SK-N-SH (cell line): Measurements from ENCODE around the gene DHRSX. TPM values are rescaled to one million over a fixed set of nuclear protein-coding genes. Genes with fewer than 3 reads are reported as not detected.

Source experiments
- CTCF ChIA-PET: fragments of 300-600, 350-600 bp; formaldehyde crosslinking; extraction: SDS; loops from one replicate; lab custom pipeline; 2021; lab: Yijun Ruan, JAX
- POLR2A ChIA-PET: fragments of 350-600 bp; sonication (Branson Sonifier 250); formaldehyde crosslinking; extraction: SDS; loops from one replicate; lab custom pipeline; 2020; ENCODE audit warnings: antibody characterized with exemption, inconsistent platforms; lab: Yijun Ruan, JAX
- DNase-seq: peaks from one replicate; pipeline ENCODE4 v3.0.0; 2012
- H2AFZ ChIP-seq: fragments of 200-600 bp; sonication (generic); 2 replicates; pipeline ENCODE4 v1.8.1; 2016; ENCODE audit warnings: antibody characterized with exemption, mild to moderate bottlenecking, low read depth
- H3F3A ChIP-seq: fragments of 200-600 bp; sonication (generic); replicated peaks from 2 replicates; pipeline ENCODE3; 2016; ENCODE audit warnings: antibody characterized with exemption, mild to moderate bottlenecking; ENCODE audit not compliant: insufficient read depth
- H3K27ac ChIP-seq, 2 experiments: fragments of 200-500 bp in 1 of 2; fragments of 200-600 bp in 1 of 2; sonication (Bioruptor generic) in 1 of 2; sonication (generic), shearing (Covaris generic) in 1 of 2; 2 replicates each; pipeline versions ENCODE4 v1.5.1 to v1.6.1; 2014 to 2016; ENCODE audit warnings: low read depth in 2 of 2, inconsistent platforms in 1 of 2, low read length in 1 of 2, mild to moderate bottlenecking in 1 of 2, mixed read lengths in 1 of 2
- H3K27me3 ChIP-seq: fragments of 200-600 bp; sonication (generic), shearing (Covaris generic); 2 replicates; pipeline ENCODE4 v1.6.1; 2016; ENCODE audit warnings: mixed run types; ENCODE audit not compliant: insufficient read depth
- H3K36me3 ChIP-seq, 2 experiments: fragments of 200-500 bp in 1 of 2; fragments of 200-600 bp in 1 of 2; sonication (Bioruptor generic) in 1 of 2; sonication (generic) in 1 of 2; replicated peaks in 1 of 2; 2 replicates each; pipeline versions ENCODE3 to v1.5.1; 2014 to 2016; ENCODE audit warnings: low read length in 1 of 2, mild to moderate bottlenecking in 1 of 2; ENCODE audit not compliant: insufficient read depth in 2 of 2, control insufficient read depth in 1 of 2
- H3K4me1 ChIP-seq, 2 experiments: fragments of 200-500 bp in 1 of 2; fragments of 200-600 bp in 1 of 2; sonication (Bioruptor generic) in 1 of 2; sonication (generic), shearing (Covaris generic) in 1 of 2; 2 replicates each; pipeline versions ENCODE4 v1.5.1 to v1.6.1; 2014 to 2016; ENCODE audit warnings: low read depth in 1 of 2, low read length in 1 of 2, mixed run types in 1 of 2; ENCODE audit not compliant: insufficient read depth in 2 of 2, control insufficient read depth in 1 of 2
- H3K4me2 ChIP-seq: fragments of 200-600 bp; sonication (generic), shearing (Covaris generic); 2 replicates; pipeline ENCODE4 v1.6.1; 2017; ENCODE audit warnings: mixed run types
- H3K4me3 ChIP-seq, 2 experiments: fragments of 200-500 bp in 1 of 2; fragments of 200-600 bp in 1 of 2; sonication (Bioruptor generic) in 1 of 2; sonication (generic), shearing (Covaris generic) in 1 of 2; 2 replicates each; pipeline versions ENCODE4 v1.5.1 to v1.8.1; 2014 to 2016; ENCODE audit warnings: low read depth in 2 of 2, inconsistent platforms in 1 of 2, low read length in 1 of 2, mild to moderate bottlenecking in 1 of 2, mixed read lengths in 1 of 2, moderate library complexity in 1 of 2
- H3K79me2 ChIP-seq: fragments of 200-600 bp; sonication (generic); 2 replicates; pipeline ENCODE4 v1.8.1; 2017; ENCODE audit warnings: mild to moderate bottlenecking; ENCODE audit not compliant: insufficient read depth
- H3K9ac ChIP-seq: fragments of 200-600 bp; sonication (generic); 2 replicates; pipeline ENCODE4 v1.6.1; 2017; ENCODE audit warnings: mixed run types
- H3K9me2 ChIP-seq: fragments of 200-600 bp; sonication (generic); 2 replicates; pipeline ENCODE4 v1.6.1; 2017; ENCODE audit warnings: mixed run types
- H3K9me3 ChIP-seq: fragments of 200-600 bp; sonication (generic); 2 replicates; pipeline ENCODE4 v1.6.1; 2017; ENCODE audit warnings: mixed run types, mild to moderate bottlenecking, moderate library complexity
- H4K20me1 ChIP-seq: fragments of 200-600 bp; sonication (generic); 2 replicates; pipeline ENCODE4 v1.6.1; 2017; ENCODE audit warnings: mild to moderate bottlenecking, mixed run types; ENCODE audit not compliant: insufficient read depth
- ELF1 ChIP-seq: IDR thresholded peaks from 2 replicates; pipeline ENCODE4 v1.4.0; 2012
- EP300 ChIP-seq, 2 experiments: IDR thresholded peaks; 2 replicates each; pipeline versions ENCODE4 v1.4.0 to v1.6.1; 2012; ENCODE audit warnings: borderline replicate concordance in 1 of 2, low read depth in 1 of 2, low read length in 1 of 2
- EZH2phosphoT487 ChIP-seq: fragments of 200-600 bp; sonication (generic); IDR thresholded peaks from 2 replicates; pipeline ENCODE4 v1.6.1; 2017; ENCODE audit warnings: low read depth, mixed run types, mild to moderate bottlenecking, antibody characterized with exemption, moderate library complexity, borderline replicate concordance
- FOXJ3 ChIP-seq: sonication (generic); formaldehyde crosslinking; IDR thresholded peaks from 2 replicates; pipeline ENCODE4 v1.5.1; 2020; ENCODE audit warnings: mild to moderate bottlenecking, missing genetic modification reagents
- GABPA ChIP-seq: IDR thresholded peaks from 2 replicates; pipeline ENCODE4 v1.4.0; 2012; ENCODE audit warnings: low read depth, mild to moderate bottlenecking
- GATA2 ChIP-seq: sonication (generic); formaldehyde crosslinking; IDR thresholded peaks from 2 replicates; pipeline ENCODE4 v1.5.0; 2020; ENCODE audit warnings: mild to moderate bottlenecking, missing genetic modification reagents
- MEF2A ChIP-seq: IDR thresholded peaks from 2 replicates; pipeline ENCODE4 v1.4.0; 2012; ENCODE audit warnings: low read depth, borderline replicate concordance
- MXI1 ChIP-seq: IDR thresholded peaks from 2 replicates; pipeline ENCODE4 v1.6.1; 2012; ENCODE audit warnings: mild to moderate bottlenecking, low read depth, low read length, improper control_type of control experiment
- NFIC ChIP-seq: IDR thresholded peaks from 2 replicates; pipeline ENCODE4 v1.4.0; 2012; ENCODE audit warnings: borderline replicate concordance
- NRF1 ChIP-seq: IDR thresholded peaks from 2 replicates; pipeline ENCODE4 v1.6.1; 2012; ENCODE audit warnings: low read depth, mild to moderate bottlenecking, low read length
- POLR2AphosphoS5 ChIP-seq: IDR thresholded peaks from 2 replicates; pipeline ENCODE4 v1.6.1; 2012; ENCODE audit warnings: low read depth, low read length
- RAD21 ChIP-seq: IDR thresholded peaks from 2 replicates; pipeline ENCODE4 v1.6.1; 2012; ENCODE audit warnings: mild to moderate bottlenecking, low read length
- RFX5 ChIP-seq: IDR thresholded peaks from 2 replicates; pipeline ENCODE4 v1.6.1; 2012; ENCODE audit warnings: mild to moderate bottlenecking, improper control_type of control experiment, low read length
- SIN3A ChIP-seq: IDR thresholded peaks from 2 replicates; pipeline ENCODE4 v1.6.1; 2012; ENCODE audit warnings: low read depth, mild to moderate bottlenecking, low read length, moderate library complexity, borderline replicate concordance
- TAF1 ChIP-seq: IDR thresholded peaks from 2 replicates; pipeline ENCODE4 v1.6.1; 2012; ENCODE audit warnings: low read depth, mild to moderate bottlenecking, low read length, moderate library complexity, borderline replicate concordance
- TCF12 ChIP-seq: IDR thresholded peaks from 2 replicates; pipeline ENCODE4 v1.4.0; 2012
- TEAD4 ChIP-seq: IDR thresholded peaks from 2 replicates; pipeline ENCODE4 v1.4.0; 2012; ENCODE audit warnings: mild to moderate bottlenecking, borderline replicate concordance; ENCODE audit not compliant: insufficient read depth
- YY1 ChIP-seq: IDR thresholded peaks from 2 replicates; pipeline ENCODE4 v1.4.0; 2012; ENCODE audit warnings: low read depth, mild to moderate bottlenecking
- WGBS: methylation state at CpG from one replicate; pipeline ENCODE4 v1.1.6; 2017; ENCODE audit warnings: low lambda C conversion rate; 5-methylcytosine and 5-hydroxymethylcytosine counted together
- polyA plus RNA-seq, 3 experiments: library from polyadenylated mRNA; depleted of rRNA; stranded (reverse); fragments of >200 nt; gene quantifications; 2 replicates each; pipeline ENCODE4 v1.2.3, GENCODE V29; 2012
- TF ChIP-seq, protein P1 (sequence below): IDR thresholded peaks from 2 replicates; pipeline ENCODE4 v1.4.0; 2012; ENCODE audit warnings: low read depth, borderline replicate concordance
- TF ChIP-seq, protein P2 (sequence below): IDR thresholded peaks from 2 replicates; pipeline ENCODE4 v1.4.0; 2012; ENCODE audit warnings: low read depth, borderline replicate concordance
- TF ChIP-seq, protein P3 (sequence below): fragments of 200-600 bp; sonication (generic); IDR thresholded peaks from 2 replicates; pipeline ENCODE4 v1.6.1; 2017; ENCODE audit warnings: antibody characterized with exemption, mild to moderate bottlenecking, moderate library complexity

Gene DHRSX
- polyA plus RNA-seq, 1 of the 3 experiments (the other 2 are of a cell fraction): 34.3 TPM

- TF ChIP-seq, protein P1, sequence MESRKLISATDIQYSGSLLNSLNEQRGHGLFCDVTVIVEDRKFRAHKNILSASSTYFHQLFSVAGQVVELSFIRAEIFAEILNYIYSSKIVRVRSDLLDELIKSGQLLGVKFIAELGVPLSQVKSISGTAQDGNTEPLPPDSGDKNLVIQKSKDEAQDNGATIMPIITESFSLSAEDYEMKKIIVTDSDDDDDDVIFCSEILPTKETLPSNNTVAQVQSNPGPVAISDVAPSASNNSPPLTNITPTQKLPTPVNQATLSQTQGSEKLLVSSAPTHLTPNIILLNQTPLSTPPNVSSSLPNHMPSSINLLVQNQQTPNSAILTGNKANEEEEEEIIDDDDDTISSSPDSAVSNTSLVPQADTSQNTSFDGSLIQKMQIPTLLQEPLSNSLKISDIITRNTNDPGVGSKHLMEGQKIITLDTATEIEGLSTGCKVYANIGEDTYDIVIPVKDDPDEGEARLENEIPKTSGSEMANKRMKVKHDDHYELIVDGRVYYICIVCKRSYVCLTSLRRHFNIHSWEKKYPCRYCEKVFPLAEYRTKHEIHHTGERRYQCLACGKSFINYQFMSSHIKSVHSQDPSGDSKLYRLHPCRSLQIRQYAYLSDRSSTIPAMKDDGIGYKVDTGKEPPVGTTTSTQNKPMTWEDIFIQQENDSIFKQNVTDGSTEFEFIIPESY: no peak
- TF ChIP-seq NFIC (no peak), SIN3A (no peak), MEF2A (no peak), EZH2phosphoT487 (no peak), YY1 (no peak), RAD21 (no peak), GATA2 (CRISPR knock-in tag) (no peak)
- TF ChIP-seq, all 33 proteins: peak for 0
Measured at GRCh38 chrX:2516623-2517022, 15.8 kb upstream of the DHRSX start (continued).

- H3K27ac ChIP-seq: no peak overlapping the region
- no peak overlapping the region for H2AFZ ChIP-seq
- H3K36me3 ChIP-seq: no peaks in the 10 kb centered on the region
- H3K4me3 ChIP-seq: no peak overlapping the region
- H3K9me2 ChIP-seq: no peaks in the 10 kb centered on the region
- WGBS: 42% methylated on average over 5 of the region's 5 CpGs
- no peaks in the 10 kb centered on the region; the same call in 1 of the 2 replicates for H3K27me3 ChIP-seq
- no peaks in the 10 kb centered on the region for H3K4me1 ChIP-seq
- DNase-seq: no peak
- POLR2A ChIA-PET: no interaction called here
- no peak overlapping the region for H3K9ac ChIP-seq
- TF ChIP-seq MXI1 (no peak), TAF1 (no peak), GATA2 (CRISPR knock-in tag) (no peak), TCF12 (no peak), FOXJ3 (CRISPR knock-in tag) (no peak), RFX5 (no peak), EP300 (IDR thresholded peaks at IDR 0.05; ENCODE audit: borderline replicate concordance in 1 of 2, low read depth in 1 of 2, low read length in 1 of 2) (no peak), POLR2AphosphoS5 (no peak), GABPA (no peak), ELF1 (no peak), NRF1 (no peak), SIN3A (no peak), NFIC (no peak), RAD21 (no peak), TEAD4 (no peak)
- TF ChIP-seq, protein P2, sequence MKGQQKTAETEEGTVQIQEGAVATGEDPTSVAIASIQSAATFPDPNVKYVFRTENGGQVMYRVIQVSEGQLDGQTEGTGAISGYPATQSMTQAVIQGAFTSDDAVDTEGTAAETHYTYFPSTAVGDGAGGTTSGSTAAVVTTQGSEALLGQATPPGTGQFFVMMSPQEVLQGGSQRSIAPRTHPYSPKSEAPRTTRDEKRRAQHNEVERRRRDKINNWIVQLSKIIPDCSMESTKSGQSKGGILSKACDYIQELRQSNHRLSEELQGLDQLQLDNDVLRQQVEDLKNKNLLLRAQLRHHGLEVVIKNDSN: no peak
- TF ChIP-seq, protein P3, sequence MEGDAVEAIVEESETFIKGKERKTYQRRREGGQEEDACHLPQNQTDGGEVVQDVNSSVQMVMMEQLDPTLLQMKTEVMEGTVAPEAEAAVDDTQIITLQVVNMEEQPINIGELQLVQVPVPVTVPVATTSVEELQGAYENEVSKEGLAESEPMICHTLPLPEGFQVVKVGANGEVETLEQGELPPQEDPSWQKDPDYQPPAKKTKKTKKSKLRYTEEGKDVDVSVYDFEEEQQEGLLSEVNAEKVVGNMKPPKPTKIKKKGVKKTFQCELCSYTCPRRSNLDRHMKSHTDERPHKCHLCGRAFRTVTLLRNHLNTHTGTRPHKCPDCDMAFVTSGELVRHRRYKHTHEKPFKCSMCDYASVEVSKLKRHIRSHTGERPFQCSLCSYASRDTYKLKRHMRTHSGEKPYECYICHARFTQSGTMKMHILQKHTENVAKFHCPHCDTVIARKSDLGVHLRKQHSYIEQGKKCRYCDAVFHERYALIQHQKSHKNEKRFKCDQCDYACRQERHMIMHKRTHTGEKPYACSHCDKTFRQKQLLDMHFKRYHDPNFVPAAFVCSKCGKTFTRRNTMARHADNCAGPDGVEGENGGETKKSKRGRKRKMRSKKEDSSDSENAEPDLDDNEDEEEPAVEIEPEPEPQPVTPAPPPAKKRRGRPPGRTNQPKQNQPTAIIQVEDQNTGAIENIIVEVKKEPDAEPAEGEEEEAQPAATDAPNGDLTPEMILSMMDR: no peak
- TF ChIP-seq, protein P1: no peak
- no peaks in the 10 kb centered on the region for H3F3A ChIP-seq
- no peaks in the 10 kb centered on the region for H3K9me3 ChIP-seq
- H4K20me1 ChIP-seq: no peaks in the 10 kb centered on the region
- H3K79me2 ChIP-seq: no peaks in the 10 kb centered on the region
- H3K4me2 ChIP-seq: no peak overlapping the region
- CTCF ChIA-PET: no interaction called here
Measured at GRCh38 chrX:2514131-2514530, 13.4 kb upstream of the DHRSX start.
